ENCODE measurements around the gene SAC3D1. TPM values are rescaled to one million over a fixed set of nuclear protein-coding genes. Genes with fewer than 3 reads are reported as not detected.

The SAC3D1 gene
- total RNA-seq, 2 experiments from 2014 or later: 14.0 to 14.5 TPM

DNA sequence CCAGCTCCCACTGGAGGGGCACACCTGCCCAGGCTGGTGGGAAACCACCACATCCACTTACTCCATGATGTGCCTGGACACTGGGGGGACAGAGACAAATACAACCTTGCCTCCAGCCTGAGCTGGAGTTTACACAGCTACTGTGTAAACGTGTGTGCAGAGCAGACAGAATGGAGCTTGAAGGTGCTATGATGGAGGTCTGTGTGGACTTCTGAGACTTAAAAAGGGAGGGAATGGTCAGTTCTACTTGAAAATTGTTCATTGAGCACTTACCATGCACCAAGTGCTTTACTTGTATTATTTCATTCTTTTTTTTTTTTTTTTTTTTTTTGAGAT lies 31.6 kb downstream of the SAC3D1 start:
- ChIA-PET POLR2A (interaction anchor here (1.2 kb wide), 2 partner anchors 8 to 10 kb away, joined by 3 to 5 read pairs; partner anchors contain the start of gene CDCA5), CTCF (interaction anchor here (1.0 to 1.2 kb wide), 3 partner anchors 58 to 107 kb away, joined by 3 to 4 read pairs (median 3); partner anchors contain the start of gene ARL2)
- no peak overlapping the region for H3K4me3 Mint-ChIP-seq
- ATAC-seq (no peak), DNase-seq (no peak)
- no peak overlapping the region for H3K27ac Mint-ChIP-seq
- H3K36me3 Mint-ChIP-seq (ENCODE audit: low read depth): peaks cover 12% of the 10 kb centered on the region
- TF ChIP-seq, protein P1, sequence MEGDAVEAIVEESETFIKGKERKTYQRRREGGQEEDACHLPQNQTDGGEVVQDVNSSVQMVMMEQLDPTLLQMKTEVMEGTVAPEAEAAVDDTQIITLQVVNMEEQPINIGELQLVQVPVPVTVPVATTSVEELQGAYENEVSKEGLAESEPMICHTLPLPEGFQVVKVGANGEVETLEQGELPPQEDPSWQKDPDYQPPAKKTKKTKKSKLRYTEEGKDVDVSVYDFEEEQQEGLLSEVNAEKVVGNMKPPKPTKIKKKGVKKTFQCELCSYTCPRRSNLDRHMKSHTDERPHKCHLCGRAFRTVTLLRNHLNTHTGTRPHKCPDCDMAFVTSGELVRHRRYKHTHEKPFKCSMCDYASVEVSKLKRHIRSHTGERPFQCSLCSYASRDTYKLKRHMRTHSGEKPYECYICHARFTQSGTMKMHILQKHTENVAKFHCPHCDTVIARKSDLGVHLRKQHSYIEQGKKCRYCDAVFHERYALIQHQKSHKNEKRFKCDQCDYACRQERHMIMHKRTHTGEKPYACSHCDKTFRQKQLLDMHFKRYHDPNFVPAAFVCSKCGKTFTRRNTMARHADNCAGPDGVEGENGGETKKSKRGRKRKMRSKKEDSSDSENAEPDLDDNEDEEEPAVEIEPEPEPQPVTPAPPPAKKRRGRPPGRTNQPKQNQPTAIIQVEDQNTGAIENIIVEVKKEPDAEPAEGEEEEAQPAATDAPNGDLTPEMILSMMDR (IDR thresholded peaks at IDR 0.05): no peak
- no peaks in the 10 kb centered on the region for H3K27me3 Mint-ChIP-seq
- no peaks in the 10 kb centered on the region for H3K9me3 Mint-ChIP-seq
- intact Hi-C loops (cut with micrococcal nuclease): no loop called here
- H3K4me1 Mint-ChIP-seq (ENCODE audit: low read depth): peaks cover 3% of the 10 kb centered on the region

DNA sequence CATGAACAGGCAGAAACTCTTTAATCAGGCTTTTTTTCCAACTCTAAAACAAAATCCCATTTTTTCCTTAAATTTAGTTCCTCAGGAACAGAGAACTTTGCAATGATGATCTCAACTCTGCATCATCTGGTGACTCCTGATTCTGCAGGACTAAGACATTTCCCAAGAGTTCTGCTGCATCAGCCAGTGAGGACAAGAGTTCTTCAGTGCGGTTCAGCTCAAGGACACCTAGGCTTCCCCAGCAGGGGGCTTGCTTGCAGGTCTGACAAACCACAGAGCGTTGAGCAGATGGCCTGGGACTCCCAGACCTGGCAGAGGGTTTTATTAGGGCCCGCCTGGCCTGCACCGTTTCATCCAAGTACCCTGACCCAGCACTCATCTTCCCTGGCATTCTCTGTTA lies 36.4 kb downstream of the SAC3D1 start:
- peaks cover 32% of the 10 kb centered on the region for H3K4me1 Mint-ChIP-seq (ENCODE audit: low read depth)
- no peak for ATAC-seq
- no peak for DNase-seq
- no peaks in the 10 kb centered on the region for H3K27me3 Mint-ChIP-seq
- no peak overlapping the region for H3K4me3 Mint-ChIP-seq
- H3K36me3 Mint-ChIP-seq (ENCODE audit: low read depth): peaks cover 49% of the 10 kb centered on the region
- no peaks in the 10 kb centered on the region for H3K9me3 Mint-ChIP-seq
- TF ChIP-seq, protein P1 (IDR thresholded peaks at IDR 0.05): no peak
- intact Hi-C loops (cut with micrococcal nuclease): no loop called here
- POLR2A ChIA-PET: interaction anchor here (0.7 to 2.1 kb wide), 4 partner anchors 9 to 32 kb away, joined by 3 to 6 read pairs (median 3); no protein-coding TSS in a partner anchor
- no peak overlapping the region for H3K27ac Mint-ChIP-seq
- CTCF ChIA-PET: interaction anchor here (1.1 to 1.8 kb wide), 3 partner anchors 39 to 153 kb away, joined by 3 to 5 read pairs (median 3); partner anchors contain the start of gene PPP2R5B

DNA sequence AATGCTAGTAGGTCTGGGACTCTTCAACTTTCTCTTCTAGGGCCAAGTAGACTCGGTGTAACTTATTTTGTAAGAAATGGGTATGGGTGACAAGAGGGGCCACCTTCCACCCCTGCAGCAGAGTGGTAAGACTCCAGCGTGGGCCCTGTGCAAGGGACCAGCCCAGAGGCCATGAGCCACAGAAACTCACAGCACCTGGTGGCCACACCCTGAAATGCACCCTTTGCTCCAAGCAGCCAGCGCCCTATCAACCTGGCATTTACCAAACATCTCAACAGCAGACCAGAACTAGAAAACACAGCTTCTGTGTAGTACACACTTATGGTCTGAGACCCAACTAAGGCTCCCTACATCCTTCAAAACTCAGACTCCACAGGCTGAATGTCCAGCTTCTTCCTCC lies 37.1 kb downstream of the SAC3D1 start:
- intact Hi-C loops (cut with micrococcal nuclease): no loop called here
- Mint-ChIP-seq H3K4me3 (no peak overlapping the region), H3K4me1 (ENCODE audit: low read depth) (peaks cover 34% of the 10 kb centered on the region), H3K27ac (peak overlapping the region; percentile 55), H3K27me3 (no peaks in the 10 kb centered on the region), H3K36me3 (ENCODE audit: low read depth) (peaks cover 55% of the 10 kb centered on the region), H3K9me3 (no peaks in the 10 kb centered on the region)
- CTCF ChIA-PET: interaction anchor here (0.9 to 1.8 kb wide), 4 partner anchors 12 to 40 kb away, joined by 3 to 5 read pairs (median 3); no protein-coding TSS in a partner anchor
- TF ChIP-seq, protein P1 (IDR thresholded peaks at IDR 0.05): peak; percentile 49
- peak; percentile 94 for ATAC-seq
- peak; percentile 83 for DNase-seq
- POLR2A ChIA-PET: interaction anchor here (1.0 to 2.1 kb wide), 3 partner anchors 9 to 32 kb away, joined by 3 to 6 read pairs (median 3); no protein-coding TSS in a partner anchor

DNA sequence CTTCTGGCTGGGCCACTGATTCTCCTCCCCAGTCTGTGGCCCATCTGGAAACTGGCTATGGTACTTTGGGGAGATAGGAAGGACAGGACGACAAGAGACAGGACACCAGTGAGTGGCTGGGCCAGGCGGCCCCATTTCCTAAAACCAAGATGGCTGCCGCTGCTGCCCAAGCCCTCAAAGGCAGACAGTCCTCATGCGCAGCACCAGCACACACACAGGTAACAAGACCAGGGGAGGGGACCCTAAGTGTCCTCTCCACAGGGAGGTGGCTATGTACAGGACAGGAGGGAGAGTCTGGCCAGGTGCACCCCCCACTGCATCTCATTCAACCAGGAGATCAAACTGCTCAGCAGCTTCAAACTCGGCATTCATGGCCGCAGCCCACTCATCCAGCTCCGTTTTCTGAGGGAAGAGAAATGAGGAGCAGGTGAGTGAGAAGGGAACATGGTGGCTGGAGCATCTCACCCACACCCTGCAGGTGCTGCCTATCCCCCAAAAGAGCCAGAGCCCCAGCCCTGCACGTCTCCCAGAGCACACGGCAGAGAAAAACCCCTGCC lies 37.9 kb downstream of the SAC3D1 start:
- intact Hi-C loops (cut with micrococcal nuclease): no loop called here
- ATAC-seq: no peak
- Mint-ChIP-seq H3K9me3 (no peaks in the 10 kb centered on the region), H3K27ac (no peak overlapping the region), H3K4me3 (no peak overlapping the region), H3K4me1 (ENCODE audit: low read depth) (peaks cover 34% of the 10 kb centered on the region), H3K36me3 (ENCODE audit: low read depth) (peaks cover 62% of the 10 kb centered on the region), H3K27me3 (no peaks in the 10 kb centered on the region)
- TF ChIP-seq, protein P1 (IDR thresholded peaks at IDR 0.05): no peak
- ChIA-PET POLR2A (interaction anchor here (2.1 kb wide), 1 partner anchor 13 kb away, joined by 6 read pairs; no protein-coding TSS in a partner anchor), CTCF (interaction anchor here (0.9 to 1.8 kb wide), 5 partner anchors 11 to 65 kb away, joined by 3 to 5 read pairs (median 3); partner anchors contain the start of gene ARL2)
- no peak for DNase-seq
